ENCODE measurements around the gene THRSP.

- TF ChIP-seq YY1 (IDR thresholded peaks at IDR 0.05; ENCODE audit: insufficient read depth, insufficient read length) (no peak), ZNF274 (IDR thresholded peaks at IDR 0.05; ENCODE audit: low read depth, low read length) (no peak)
Measured at GRCh38 chr11:78036313-78036712, 27.3 kb upstream of the THRSP start.
